CD4-positive, alpha-beta T cell treated with Interleukin-12 subunit alpha and Interleukin-12 subunit beta, for 1 hour (primary cell): Measurements from ENCODE around the gene SORT1.
"Not testable (repeated sequence)": the region's sequence is repeated elsewhere in the genome, so short reads cannot be mapped to it uniquely, and the experiment has no call there.

Experiments
- DNase-seq: peaks from one replicate; pipeline ENCODE4 v3.0.0-alpha.2; 2020

The SORT1 gene

GRCh38 chr1:109377698-109378097, 20.0 kb downstream of the SORT1 start:
- no peak for DNase-seq

DNA sequence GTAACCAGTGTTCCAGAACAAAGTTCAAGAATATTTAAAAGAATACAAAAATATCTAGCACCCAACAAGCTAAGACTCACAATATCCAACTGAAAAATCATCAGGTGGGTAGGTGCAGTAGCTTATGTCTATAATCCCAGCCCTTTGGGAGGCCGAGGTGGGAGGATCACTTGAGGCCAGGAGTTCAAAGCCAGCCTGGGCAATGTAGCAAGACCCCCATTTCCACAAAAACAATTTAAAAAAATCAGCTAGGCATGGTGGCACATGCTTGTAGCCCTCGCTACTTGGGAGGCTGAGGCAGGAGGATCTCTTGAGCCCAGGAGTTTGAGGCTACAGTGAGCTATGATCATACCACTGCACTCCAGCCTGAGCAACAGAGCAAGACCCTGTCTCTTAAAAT, 24.0 kb downstream of the SORT1 start:
- DNase-seq, result not testable (repeated sequence)

DNA sequence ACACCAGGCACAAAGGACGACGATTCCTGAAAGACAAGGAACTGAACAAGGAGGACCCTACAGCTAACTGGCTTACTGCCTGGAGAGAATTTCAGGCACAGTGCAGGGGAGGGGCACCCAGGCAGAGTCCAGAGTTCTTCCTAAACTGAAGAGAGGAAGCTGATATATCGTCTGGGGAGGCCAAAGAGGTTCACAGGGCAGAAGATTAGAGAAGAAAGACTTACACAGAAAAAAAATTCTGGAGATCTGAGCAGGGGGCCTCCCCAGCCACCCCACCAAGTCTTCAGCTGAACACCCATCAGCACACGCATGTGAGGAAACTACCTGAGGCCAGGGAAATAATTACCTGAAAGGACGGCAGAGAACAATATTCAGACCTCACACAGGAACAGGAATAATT, 24.6 kb downstream of the SORT1 start:
- no peak for DNase-seq

DNA sequence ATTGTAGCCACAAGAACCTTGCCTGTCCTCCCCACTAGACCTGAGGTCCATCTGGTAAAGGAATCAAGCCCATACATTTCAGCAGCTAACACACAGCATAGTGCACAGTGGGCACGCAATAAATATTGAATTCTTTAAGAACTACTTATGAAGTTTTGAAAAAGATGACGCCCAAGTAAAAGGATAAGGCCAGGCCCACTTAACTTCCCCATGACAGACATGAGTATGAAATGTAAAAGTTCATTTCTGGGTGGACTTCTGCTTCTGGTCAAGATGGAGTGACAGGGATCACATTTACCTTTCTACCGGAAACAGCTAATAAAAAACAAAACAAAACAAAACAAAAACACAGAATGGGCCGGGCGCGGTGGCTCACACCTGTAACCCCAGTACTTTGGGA, 25.4 kb downstream of the SORT1 start:
- DNase-seq, result no peak

GRCh38 chr1:109371341-109371739, 26.4 kb downstream of the SORT1 start:
- DNase-seq, result no peak

- no peak for DNase-seq
These were observed 26.9 kb downstream of the SORT1 start for GRCh38 chr1:109370712-109371340.

GRCh38 chr1:109369167-109369746, 28.5 kb downstream of the SORT1 start:
- DNase-seq, result no peak

DNA sequence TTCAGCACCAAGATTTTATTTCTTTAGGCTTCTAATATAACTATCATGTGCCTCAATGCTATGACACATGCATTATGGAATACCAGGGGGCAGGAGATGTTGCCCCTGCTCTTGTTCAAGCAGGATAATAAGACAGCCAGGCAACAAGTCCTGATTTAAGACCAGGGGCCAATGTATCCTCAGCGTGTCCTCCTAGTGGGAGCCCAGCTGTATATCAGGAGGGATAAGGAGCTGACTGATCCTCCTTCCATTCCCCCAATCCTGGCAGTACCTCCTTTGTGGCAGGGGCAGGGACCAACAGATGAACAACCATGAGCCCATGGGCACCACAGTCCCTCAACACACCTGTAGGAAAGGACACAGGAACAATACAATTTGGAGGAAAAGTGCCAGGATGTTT, 29.3 kb downstream of the SORT1 start:
- no peak for DNase-seq

DNA sequence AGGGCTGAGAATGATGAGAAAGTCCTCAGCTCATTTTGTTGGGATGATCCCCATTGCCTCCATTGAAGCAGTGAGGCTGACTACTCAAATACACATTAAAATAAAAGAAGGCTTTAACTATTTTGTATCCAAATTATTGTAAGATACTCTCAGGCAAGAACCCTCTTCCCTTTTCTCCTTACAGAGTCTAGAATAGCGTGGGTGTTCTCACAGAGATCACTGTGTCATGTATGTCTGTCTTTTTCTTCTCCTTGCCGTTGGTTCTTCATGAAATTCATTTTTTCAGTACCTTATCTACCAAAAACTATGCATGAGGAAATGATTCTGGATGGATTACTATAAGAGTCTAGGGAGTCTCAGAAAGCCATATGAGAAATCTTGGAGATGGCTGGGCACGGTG, 30.1 kb downstream of the SORT1 start:
- no peak for DNase-seq

GRCh38 chr1:109365642-109366204, 32.0 kb downstream of the SORT1 start:
- no peak for DNase-seq

GRCh38 chr1:109361649-109362048, 36.1 kb downstream of the SORT1 start:
- DNase-seq, result no peak

- DNase-seq, result no peak
These were observed 36.6 kb downstream of the SORT1 start for GRCh38 chr1:109361069-109361468.

DNA sequence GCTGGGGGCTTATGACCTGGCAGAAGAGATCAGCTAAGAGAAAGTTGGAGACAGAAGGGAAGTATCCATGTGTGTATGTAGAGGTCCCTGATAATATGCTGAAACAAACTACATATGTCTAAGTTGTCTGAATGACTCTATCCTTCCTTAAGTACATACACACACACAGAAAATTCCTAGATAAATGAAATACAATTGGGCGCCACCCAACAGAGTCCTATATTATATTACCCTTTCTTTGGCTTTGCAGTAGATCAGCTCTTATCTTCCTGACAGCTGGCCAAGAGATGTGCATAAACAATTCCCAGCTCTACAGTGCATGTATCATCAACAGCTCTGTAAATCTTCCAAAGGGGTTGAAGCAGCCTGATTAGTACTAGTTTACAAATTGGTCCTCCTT, 40.1 kb downstream of the SORT1 start:
- no peak for DNase-seq

DNA sequence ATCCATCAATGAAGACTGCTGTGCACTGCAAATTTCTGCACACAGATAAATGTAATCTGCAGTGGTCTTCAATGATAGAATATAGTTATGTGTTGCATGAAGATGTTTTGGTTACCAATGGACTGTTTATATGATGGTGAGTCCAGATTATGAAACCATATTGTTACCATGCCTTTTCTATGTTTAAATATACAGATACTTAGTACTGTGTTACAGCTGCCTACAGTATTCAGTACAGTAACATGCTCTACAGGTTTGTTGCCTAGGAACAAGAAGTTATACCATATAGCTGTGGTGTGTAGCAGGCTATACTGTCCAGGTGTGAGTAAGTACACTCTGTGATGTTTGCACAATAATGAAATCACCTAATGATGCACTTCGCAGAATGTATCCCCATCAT, 40.8 kb downstream of the SORT1 start:
- DNase-seq, result no peak

GRCh38 chr1:109356505-109356904, 41.2 kb downstream of the SORT1 start:
- no peak for DNase-seq

DNA sequence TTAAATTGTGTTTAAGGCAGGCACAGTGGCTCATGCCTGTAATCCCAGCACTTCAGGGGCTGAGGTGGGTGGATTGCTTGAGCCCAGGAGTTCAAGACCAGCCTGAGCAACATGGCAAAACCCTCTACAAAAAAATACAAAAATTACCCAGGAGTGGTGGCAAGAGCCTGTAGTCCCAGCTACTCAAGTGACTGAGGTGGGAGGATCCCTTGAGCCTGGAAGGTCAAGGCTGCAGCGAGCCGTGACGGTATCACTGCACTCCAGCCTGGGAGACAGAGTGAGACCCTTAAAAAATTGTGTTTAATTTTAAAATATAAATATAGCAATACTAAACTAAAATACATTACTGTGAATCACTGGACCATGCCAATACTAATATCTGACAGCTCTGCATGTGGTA, 42.8 kb downstream of the SORT1 start:
- DNase-seq, result no peak

- no peak for DNase-seq
These were observed 46.3 kb downstream of the SORT1 start for GRCh38 chr1:109351457-109351856.

DNA sequence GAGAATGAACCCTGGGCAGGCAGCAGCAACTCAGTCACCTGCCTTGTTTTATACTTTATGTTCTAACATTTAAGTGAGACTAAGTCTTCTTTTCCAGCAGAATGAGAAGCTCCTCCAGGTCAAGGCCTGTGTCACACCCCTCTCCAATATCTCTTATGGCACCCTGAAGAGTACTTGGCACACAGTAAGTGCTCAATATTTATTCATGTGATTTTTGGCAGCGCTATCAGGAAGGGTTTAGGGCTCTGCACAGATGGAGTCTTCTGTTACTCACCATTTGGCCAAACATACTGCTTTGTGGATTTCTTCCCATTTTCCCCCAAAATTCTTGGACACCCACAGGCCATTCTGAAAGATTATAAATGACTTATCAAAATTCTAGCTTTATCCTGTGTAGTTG, 47.1 kb downstream of the SORT1 start:
- no peak for DNase-seq

DNA sequence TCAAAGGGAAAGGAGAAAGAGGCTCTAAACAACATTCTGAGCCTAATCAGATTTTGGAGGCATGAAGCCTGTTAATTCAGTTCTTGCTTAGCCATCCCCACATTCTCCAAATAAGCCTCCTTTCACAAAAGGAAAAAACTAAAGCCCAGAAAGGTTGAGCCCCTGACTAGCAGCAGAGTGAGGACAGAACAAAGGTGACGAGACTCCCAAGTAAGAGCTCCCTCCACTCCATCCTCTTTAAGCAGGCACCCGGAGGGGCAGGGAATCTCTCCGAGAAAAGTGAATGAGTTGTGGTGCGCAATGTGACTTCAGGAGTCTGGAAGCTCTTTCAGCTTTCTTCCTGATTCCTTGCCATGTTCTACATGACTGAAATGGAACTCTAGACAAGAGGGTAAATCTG, 47.5 kb downstream of the SORT1 start:
- no peak for DNase-seq

DNA sequence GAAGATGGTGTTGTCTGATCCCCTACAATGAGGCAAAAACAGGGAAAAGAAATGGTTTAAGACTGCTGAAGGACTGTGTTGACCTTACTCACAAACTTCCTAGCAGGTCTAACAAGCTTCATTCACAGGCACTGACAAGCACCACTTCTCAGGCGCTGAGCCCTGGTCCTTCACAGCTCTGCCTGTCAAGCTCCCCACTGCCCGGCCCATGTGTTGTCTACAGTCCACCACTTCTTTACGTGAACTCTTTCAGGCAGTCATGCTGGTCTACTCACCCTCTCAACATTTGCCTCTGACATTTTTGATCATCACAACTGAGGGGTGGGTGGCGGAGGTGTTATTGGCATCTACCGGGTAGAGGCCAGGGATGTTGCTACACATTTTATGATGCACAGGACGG, 50.2 kb downstream of the SORT1 start:
- DNase-seq, result no peak

DNA sequence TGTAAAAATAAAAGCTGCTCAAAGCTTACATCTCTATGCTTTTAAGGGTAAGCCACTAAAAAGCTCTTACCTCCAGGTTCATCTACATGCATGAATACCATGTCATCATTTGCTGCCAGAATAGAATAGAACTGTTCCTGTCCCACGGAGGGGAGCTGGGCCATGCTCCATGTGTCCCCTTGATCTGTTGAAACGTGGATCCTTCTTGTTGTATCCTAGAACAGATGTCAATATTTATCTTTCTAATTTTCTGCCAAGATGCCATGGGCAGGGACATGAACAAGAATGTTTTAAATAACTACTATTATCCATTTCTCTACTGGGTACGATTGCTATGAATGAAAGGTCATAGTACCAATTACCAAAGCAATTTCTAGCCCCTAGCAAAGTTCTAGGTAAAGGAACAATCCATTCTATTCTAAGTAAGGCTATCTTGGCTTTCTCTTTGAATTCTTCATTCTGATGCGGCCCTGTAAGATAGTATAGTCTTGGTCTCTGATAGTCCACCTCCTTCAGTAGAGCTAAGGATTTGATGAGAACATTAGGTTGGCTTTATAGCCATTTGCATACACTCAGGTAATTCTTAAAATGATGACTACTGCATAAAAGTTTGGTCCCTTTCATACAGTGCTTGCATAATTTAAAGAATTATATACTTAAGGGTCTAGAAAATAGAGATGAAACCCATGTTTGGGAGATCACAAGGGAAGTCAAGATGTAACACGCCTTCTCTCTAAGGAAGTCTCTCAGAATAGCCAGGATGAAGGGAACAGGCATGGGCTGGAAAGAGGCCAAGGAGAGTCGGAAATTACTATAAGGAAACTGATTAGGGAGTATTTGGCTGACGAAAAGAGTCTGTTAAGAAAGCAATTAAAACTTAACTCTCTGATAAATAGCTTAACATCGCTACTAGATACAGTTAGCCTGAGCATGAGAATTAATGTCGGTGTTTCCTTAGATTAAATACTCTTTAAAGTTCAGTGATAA, 55.5 kb downstream of the SORT1 start:
- no peak for DNase-seq

DNA sequence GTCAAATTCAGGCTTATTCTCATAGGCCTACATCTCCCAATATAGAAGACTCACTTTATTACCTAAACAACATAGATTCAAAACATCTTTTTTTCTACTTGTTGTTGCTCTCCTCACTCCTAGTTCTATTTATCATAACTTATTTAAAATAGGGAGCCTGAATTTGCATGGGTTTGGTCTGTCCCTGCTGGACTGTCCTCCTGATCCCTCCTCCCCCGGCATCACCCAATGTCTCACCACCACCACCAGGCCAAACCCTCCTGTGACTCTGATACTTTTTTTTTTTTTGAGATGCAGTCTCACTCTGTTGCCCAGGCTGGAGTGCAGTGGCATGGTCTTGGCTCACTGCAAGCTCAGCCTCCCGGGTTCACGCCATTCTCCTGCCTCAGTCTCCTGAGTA, 59.1 kb downstream of the SORT1 start:
- DNase-seq, result no peak

DNA sequence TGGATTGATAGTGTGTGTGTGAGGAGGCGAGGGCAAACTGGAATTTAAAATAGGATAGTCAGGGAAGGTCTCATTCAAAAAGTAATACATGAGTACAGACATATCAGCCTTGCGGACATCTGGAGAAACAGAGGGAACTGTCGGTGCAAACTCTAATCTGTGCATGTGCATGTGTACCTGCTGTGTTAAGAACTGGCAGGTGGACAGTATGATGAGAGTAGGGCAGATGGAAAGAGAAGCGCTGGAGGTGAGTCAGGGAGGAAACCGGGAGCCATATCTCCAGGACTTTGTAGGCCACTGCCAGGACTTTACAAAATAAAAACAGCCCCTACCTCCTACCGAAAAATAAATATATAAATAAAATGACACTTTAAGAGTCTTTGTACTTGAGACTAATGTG, 59.6 kb downstream of the SORT1 start:
- no peak for DNase-seq

DNA sequence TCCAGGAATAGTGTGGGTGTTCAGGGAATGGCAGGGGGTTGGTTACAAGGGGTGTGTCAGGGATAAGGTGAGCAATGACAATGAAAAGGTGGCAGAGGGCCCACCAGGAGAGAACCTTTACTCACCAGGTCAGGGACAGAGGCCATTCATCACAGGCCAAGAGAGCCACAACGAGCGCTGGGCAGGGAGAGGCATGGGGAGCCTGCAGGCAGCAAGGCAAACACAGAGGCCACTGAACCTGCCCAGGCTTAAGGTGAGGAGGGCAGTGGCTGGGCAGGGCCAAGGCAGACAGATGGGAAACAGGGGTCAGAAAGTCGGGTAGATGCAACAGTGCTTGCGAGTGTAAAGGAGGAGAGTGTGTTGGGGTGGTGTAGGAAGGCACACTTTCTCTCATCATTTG, 62.6 kb downstream of the SORT1 start:
- DNase-seq, result no peak
